Activated T-cell treated with anti-CD3 and anti-CD28 coated beads for 1 hour (primary cell): ENCODE results near the gene MLC1.

Source experiments
- DNase-seq: peaks from one replicate; pipeline ENCODE4 v3.0.0-alpha.2; 2020; ENCODE audit warnings: low read depth

MLC1 gene

GRCh38 chr22:50015451-50016307, 69.5 kb downstream of the MLC1 start:
- DNase-seq = no peak

GRCh38 chr22:50014655-50015401, 70.4 kb downstream of the MLC1 start:
- no peak for DNase-seq

- no peak for DNase-seq
These were observed 71.1 kb downstream of the MLC1 start for GRCh38 chr22:50014053-50014501.

GRCh38 chr22:50012211-50013181, 72.7 kb downstream of the MLC1 start, which contains the start of gene IL17REL:
IL17REL (minus strand) TSS chr22:50012765; CDS start chr22:50012646, 119 bp downstream.
- DNase-seq = no peak

- no peak for DNase-seq
These were observed 73.6 kb downstream of the MLC1 start for GRCh38 chr22:50011447-50012210.

- DNase-seq = peak; percentile 42
These were observed 74.4 kb downstream of the MLC1 start for GRCh38 chr22:50010676-50011446.

GRCh38 chr22:50009765-50010675, 75.2 kb downstream of the MLC1 start:
- no peak for DNase-seq
